Caco-2 (cell line): ENCODE results near the gene KCNQ1OT1. TPM values are rescaled to one million over a fixed set of nuclear protein-coding genes. Genes with fewer than 3 reads are reported as not detected.
A peak's percentile ranks its signal among the peaks of the same experiment; 100 is the strongest.

Experiments used
- BruUV-seq: library from RNA; stranded (reverse); fragments of 400-500 nt; replicated peaks from 2 replicates; lab custom pipeline; 2021; lab: Mats Ljungman, UMichigan
- CTCF ChIA-PET: fragments of 300-600 bp; sonication (Branson Sonifier 250); formaldehyde crosslinking; loops from one replicate; lab custom pipeline; 2022; ENCODE audit warnings: antibody characterized with exemption; lab: Charles Lee
- POLR2A ChIA-PET: fragments of 300-600 bp; sonication (Branson Sonifier 250); formaldehyde crosslinking; loops from one replicate; lab custom pipeline; 2022; ENCODE audit warnings: antibody characterized with exemption; lab: Charles Lee
- DNase-seq, 2 experiments: peaks; one replicate each; pipeline versions ENCODE4 v3.0.0 to v3.0.0-alpha.2; 2020 to 2022
- H3K27me3 ChIP-seq: replicated peaks from 2 replicates; pipeline ENCODE4 v1.6.0; 2011; ENCODE audit warnings: low read length; ENCODE audit not compliant: control insufficient read depth, insufficient read depth
- H3K36me3 ChIP-seq: 2 replicates; pipeline ENCODE4 v1.5.1; 2011; ENCODE audit warnings: low read length; ENCODE audit not compliant: control insufficient read depth, insufficient read depth
- H3K4me1 ChIP-seq: fragments of 250-450 bp; sonication (Bioruptor Pico); 2 replicates; pipeline ENCODE4 v1.5.1; 2020; ENCODE audit warnings: mild to moderate bottlenecking
- H3K4me3 ChIP-seq: 2 replicates; pipeline ENCODE4 v1.5.1; 2011; ENCODE audit warnings: low read depth, mild to moderate bottlenecking, control low read depth, low read length
- H3K9me3 ChIP-seq: fragments of 250-450 bp; sonication (Bioruptor Pico); 2 replicates; pipeline ENCODE4 v1.5.1; 2020; ENCODE audit warnings: mild to moderate bottlenecking, moderate library complexity
- H3K27ac Mint-ChIP-seq: one replicate; pipeline ENCODE4 v1.8.0; 2022; ENCODE audit warnings: mixed read lengths; ENCODE audit not compliant: unreplicated experiment
- H3K27me3 Mint-ChIP-seq: one replicate; pipeline ENCODE4 v1.8.0; 2022; ENCODE audit warnings: mixed read lengths; ENCODE audit not compliant: insufficient read depth, unreplicated experiment
- H3K36me3 Mint-ChIP-seq: one replicate; pipeline ENCODE4 v1.8.0; 2022; ENCODE audit warnings: mild to moderate bottlenecking, mixed read lengths; ENCODE audit not compliant: insufficient read depth, unreplicated experiment
- H3K4me1 Mint-ChIP-seq: one replicate; pipeline ENCODE4 v1.8.0; 2022; ENCODE audit warnings: low read depth, mixed read lengths; ENCODE audit not compliant: unreplicated experiment
- H3K4me3 Mint-ChIP-seq: one replicate; pipeline ENCODE4 v1.8.0; 2022; ENCODE audit warnings: mild to moderate bottlenecking, moderate library complexity, mixed read lengths; ENCODE audit not compliant: unreplicated experiment
- H3K9me3 Mint-ChIP-seq: one replicate; pipeline ENCODE4 v1.8.0; 2022; ENCODE audit warnings: mixed read lengths; ENCODE audit not compliant: unreplicated experiment
- intact Hi-C: fragments of 100-400 bp; cut with micrococcal nuclease; formaldehyde crosslinking; loops from one replicate; pipeline ENCODE4 v1.10.0; 2022; ENCODE audit not compliant: unreplicated experiment
- total RNA-seq: library from RNA; stranded (reverse); gene quantifications from 2 replicates; pipeline ENCODE4 v1.2.3, GENCODE V29; 2022
- TF ChIP-seq, protein P1 (sequence below), 2 experiments: fragments of 200-600 bp in 1 of 2; IDR thresholded peaks; 1 replicate in 1 of 2; 2 replicates in 1 of 2; pipeline versions ENCODE4 v1.5.1 to v1.8.0; 2011 to 2022; ENCODE audit warnings: antibody characterized with exemption in 1 of 2, control low read depth in 1 of 2, inconsistent platforms in 1 of 2, low read depth in 1 of 2, low read length in 1 of 2, mild to moderate bottlenecking in 1 of 2, moderate library complexity in 1 of 2; ENCODE audit not compliant: insufficient read depth in 1 of 2, severe bottlenecking in 1 of 2, unreplicated experiment in 1 of 2

KCNQ1OT1 gene
- total RNA-seq, 1 experiment from 2014 or later: 7.5 TPM

DNA sequence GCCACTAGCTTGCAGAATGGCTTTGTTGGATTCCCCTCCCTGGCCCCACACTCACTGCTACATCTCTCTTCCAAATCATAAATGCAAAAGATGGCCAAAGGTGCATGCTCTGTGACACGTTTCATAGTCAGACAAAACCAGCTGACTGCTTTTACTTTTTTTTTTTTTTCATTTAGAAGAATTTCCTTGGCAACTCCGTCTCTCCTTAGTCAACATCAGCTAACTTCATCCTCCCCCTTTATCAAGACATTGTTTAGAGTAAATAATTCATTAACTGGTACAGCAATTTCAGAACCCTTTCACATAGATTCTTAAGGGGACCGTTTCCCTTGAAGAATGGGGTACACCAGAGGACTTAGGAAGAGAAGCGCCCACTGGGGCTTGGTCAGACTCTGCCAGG is 16.0 kb downstream of the KCNQ1OT1 start:
- H3K36me3 ChIP-seq: peaks cover 14% of the 10 kb centered on the region
- Mint-ChIP-seq H3K4me3 (no peak overlapping the region), H3K27me3 (no peaks in the 10 kb centered on the region), H3K36me3 (peaks cover 66% of the 10 kb centered on the region), H3K9me3 (no peaks in the 10 kb centered on the region), H3K4me1 (peaks cover 10% of the 10 kb centered on the region), H3K27ac (no peak overlapping the region)
- POLR2A ChIA-PET: no interaction called here
- H3K27me3 ChIP-seq: no peaks in the 10 kb centered on the region
- H3K4me1 ChIP-seq: no peaks in the 10 kb centered on the region
- no peak overlapping the region for H3K4me3 ChIP-seq
- no peaks in the 10 kb centered on the region for H3K9me3 ChIP-seq
- TF ChIP-seq, protein P1, sequence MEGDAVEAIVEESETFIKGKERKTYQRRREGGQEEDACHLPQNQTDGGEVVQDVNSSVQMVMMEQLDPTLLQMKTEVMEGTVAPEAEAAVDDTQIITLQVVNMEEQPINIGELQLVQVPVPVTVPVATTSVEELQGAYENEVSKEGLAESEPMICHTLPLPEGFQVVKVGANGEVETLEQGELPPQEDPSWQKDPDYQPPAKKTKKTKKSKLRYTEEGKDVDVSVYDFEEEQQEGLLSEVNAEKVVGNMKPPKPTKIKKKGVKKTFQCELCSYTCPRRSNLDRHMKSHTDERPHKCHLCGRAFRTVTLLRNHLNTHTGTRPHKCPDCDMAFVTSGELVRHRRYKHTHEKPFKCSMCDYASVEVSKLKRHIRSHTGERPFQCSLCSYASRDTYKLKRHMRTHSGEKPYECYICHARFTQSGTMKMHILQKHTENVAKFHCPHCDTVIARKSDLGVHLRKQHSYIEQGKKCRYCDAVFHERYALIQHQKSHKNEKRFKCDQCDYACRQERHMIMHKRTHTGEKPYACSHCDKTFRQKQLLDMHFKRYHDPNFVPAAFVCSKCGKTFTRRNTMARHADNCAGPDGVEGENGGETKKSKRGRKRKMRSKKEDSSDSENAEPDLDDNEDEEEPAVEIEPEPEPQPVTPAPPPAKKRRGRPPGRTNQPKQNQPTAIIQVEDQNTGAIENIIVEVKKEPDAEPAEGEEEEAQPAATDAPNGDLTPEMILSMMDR (IDR thresholded peaks at IDR 0.05; ENCODE audit: insufficient read depth in 1 of 2, low read depth in 1 of 2, low read length in 1 of 2, severe bottlenecking in 1 of 2, unreplicated experiment in 1 of 2): no peak
- no TSS peak for BruUV-seq
- DNase-seq: no peak
- intact Hi-C loops: no loop called here
- CTCF ChIA-PET: no interaction called here

DNA sequence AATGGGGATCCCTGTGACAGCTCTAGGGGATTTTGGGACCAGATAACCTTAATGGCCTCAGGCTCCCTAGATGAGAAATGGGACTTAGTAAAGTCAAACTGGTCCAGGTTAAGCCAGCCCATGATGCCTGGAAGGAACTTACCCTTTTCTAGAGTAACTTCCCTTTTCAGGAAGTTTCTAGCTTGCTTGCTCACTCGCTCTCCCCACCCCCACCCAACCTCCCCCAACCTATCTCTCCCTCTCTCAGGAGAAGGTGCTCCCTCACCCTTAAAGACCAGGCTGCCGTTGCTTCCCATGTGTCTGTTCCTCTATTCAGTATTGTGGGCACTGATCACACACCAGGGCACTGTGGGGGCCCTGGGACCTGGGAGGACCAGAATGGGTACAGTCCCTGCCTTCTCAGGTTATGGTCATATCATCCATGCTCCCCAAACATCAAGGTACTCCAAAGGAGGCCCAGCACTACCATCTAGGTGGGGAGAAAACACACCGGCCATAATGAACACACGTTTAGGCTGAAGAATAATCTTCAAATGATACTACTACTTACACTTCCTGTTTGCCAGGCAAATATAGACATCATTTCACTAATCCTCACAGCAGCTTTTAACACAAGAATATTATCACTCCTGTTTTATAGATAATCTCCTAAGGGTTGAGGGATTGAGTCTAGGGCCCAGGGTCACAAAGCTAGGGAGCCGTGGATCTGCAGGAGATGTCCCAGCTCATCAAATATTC is 18.2 kb downstream of the KCNQ1OT1 start:
- Mint-ChIP-seq H3K36me3 (peaks cover 62% of the 10 kb centered on the region), H3K27ac (peak overlapping the region; percentile 32), H3K9me3 (no peaks in the 10 kb centered on the region), H3K4me3 (no peak overlapping the region), H3K27me3 (no peaks in the 10 kb centered on the region), H3K4me1 (peaks cover 11% of the 10 kb centered on the region)
- Histone ChIP-seq H3K9me3 (no peaks in the 10 kb centered on the region), H3K36me3 (peaks cover 5% of the 10 kb centered on the region), H3K27me3 (no peaks in the 10 kb centered on the region), H3K4me3 (no peak overlapping the region), H3K4me1 (0 out of 2 replicates have a peak, but pooled peaks cover under 1% of the 10 kb centered on the region)
- ChIA-PET CTCF (no interaction called here), POLR2A (no interaction called here)
- DNase-seq: no peak
- TF ChIP-seq, protein P1 (IDR thresholded peaks at IDR 0.05; ENCODE audit: insufficient read depth in 1 of 2, low read depth in 1 of 2, low read length in 1 of 2, severe bottlenecking in 1 of 2, unreplicated experiment in 1 of 2): no peak
- no TSS peak for BruUV-seq
- intact Hi-C loops: no loop called here

GRCh38 chr11:2679011-2679676 is 20.6 kb downstream of the KCNQ1OT1 start:
- TF ChIP-seq, protein P1 (IDR thresholded peaks at IDR 0.05; ENCODE audit: insufficient read depth in 1 of 2, low read depth in 1 of 2, low read length in 1 of 2, severe bottlenecking in 1 of 2, unreplicated experiment in 1 of 2): no peak
- Histone ChIP-seq H3K4me1 (0 out of 2 replicates have a peak, but pooled peaks cover 2% of the 10 kb centered on the region), H3K36me3 (peaks cover 5% of the 10 kb centered on the region), H3K9me3 (no peaks in the 10 kb centered on the region), H3K4me3 (no peak overlapping the region), H3K27me3 (no peaks in the 10 kb centered on the region)
- no peak overlapping the region for H3K4me3 Mint-ChIP-seq
- H3K4me1 Mint-ChIP-seq: peaks cover 18% of the 10 kb centered on the region
- no peaks in the 10 kb centered on the region for H3K27me3 Mint-ChIP-seq
- ChIA-PET POLR2A (no interaction called here), CTCF (no interaction called here)
- no peaks in the 10 kb centered on the region for H3K9me3 Mint-ChIP-seq
- peaks cover 79% of the 10 kb centered on the region for H3K36me3 Mint-ChIP-seq
- DNase-seq: peak in 1 of 2 experiments; percentile 10
- H3K27ac Mint-ChIP-seq: no peak overlapping the region
- intact Hi-C loops: no loop called here
- no TSS peak for BruUV-seq
